ENCODE measurements around the gene RHBDL2. TPM values are rescaled to one million over a fixed set of nuclear protein-coding genes. Genes with fewer than 3 reads are reported as not detected.
"Not testable (repeated sequence)": the region's sequence is repeated elsewhere in the genome, so short reads cannot be mapped to it uniquely, and the experiment has no call there.

The RHBDL2 gene
- not detected for total RNA-seq

GRCh38 chr1:38941527-38942019, at the start of gene RHBDL2:
TSS of gene RHBDL2 (minus strand) at chr1:38941830. CDS start at chr1:38919212, 22,618 bp downstream.
- H3K27me3 Mint-ChIP-seq (ENCODE audit: low read depth) = no peaks in the 10 kb centered on the region
- ATAC-seq (no peak), DNase-seq (no peak)
- H3K4me3 Mint-ChIP-seq = no peak within 1 kb of the TSS
- no peaks in the 10 kb centered on the region for H3K9me3 Mint-ChIP-seq
- no peaks in the 10 kb centered on the region for H3K4me1 Mint-ChIP-seq (ENCODE audit: low read depth)
- no peaks in the 10 kb centered on the region for H3K36me3 Mint-ChIP-seq (ENCODE audit: insufficient read depth)

- H3K4me3 Mint-ChIP-seq = peak within 1 kb of the TSS; percentile 91
- no peaks in the 10 kb centered on the region for H3K27me3 Mint-ChIP-seq (ENCODE audit: low read depth)
- peaks cover 17% of the 10 kb centered on the region for H3K36me3 Mint-ChIP-seq (ENCODE audit: insufficient read depth)
- peaks cover 43% of the 10 kb centered on the region for H3K4me1 Mint-ChIP-seq (ENCODE audit: low read depth)
- ATAC-seq (peak; percentile 93 to 94), DNase-seq (peak; percentile 95)
- H3K9me3 Mint-ChIP-seq = no peaks in the 10 kb centered on the region
Observed at GRCh38 chr1:38990738-38991637, 49.4 kb upstream of the RHBDL2 start, which contains the start of gene AKIRIN1. TSS of gene AKIRIN1 (plus strand) at chr1:38991276. CDS start at chr1:38991381, 105 bp downstream.

GRCh38 chr1:38990386-38990737, 48.7 kb upstream of the RHBDL2 start:
- H3K9me3 Mint-ChIP-seq = no peaks in the 10 kb centered on the region
- ATAC-seq (peak in 1 of 2 donors; percentile 2), DNase-seq (no peak)
- peak overlapping the region; percentile 84 for H3K4me3 Mint-ChIP-seq
- peaks cover 16% of the 10 kb centered on the region for H3K36me3 Mint-ChIP-seq (ENCODE audit: insufficient read depth)
- peaks cover 37% of the 10 kb centered on the region for H3K4me1 Mint-ChIP-seq (ENCODE audit: low read depth)
- no peaks in the 10 kb centered on the region for H3K27me3 Mint-ChIP-seq (ENCODE audit: low read depth)

- H3K36me3 Mint-ChIP-seq (ENCODE audit: insufficient read depth) = peaks cover 13% of the 10 kb centered on the region
- peaks cover 33% of the 10 kb centered on the region for H3K4me1 Mint-ChIP-seq (ENCODE audit: low read depth)
- ATAC-seq (no peak), DNase-seq (no peak)
- peak overlapping the region; percentile 84 for H3K4me3 Mint-ChIP-seq
- no peaks in the 10 kb centered on the region for H3K9me3 Mint-ChIP-seq
- H3K27me3 Mint-ChIP-seq (ENCODE audit: low read depth) = no peaks in the 10 kb centered on the region
Observed at GRCh38 chr1:38989979-38990378, 48.3 kb upstream of the RHBDL2 start.

GRCh38 chr1:38979380-38979779, 37.8 kb upstream of the RHBDL2 start:
- not testable (repeated sequence) for DNase-seq; H3K4me3 Mint-ChIP-seq; H3K4me1 Mint-ChIP-seq (ENCODE audit: low read depth); H3K9me3 Mint-ChIP-seq; ATAC-seq; H3K27me3 Mint-ChIP-seq (ENCODE audit: low read depth); H3K36me3 Mint-ChIP-seq (ENCODE audit: insufficient read depth)

GRCh38 chr1:38978245-38978542, 36.6 kb upstream of the RHBDL2 start:
- H3K27me3 Mint-ChIP-seq (ENCODE audit: low read depth); H3K9me3 Mint-ChIP-seq; ATAC-seq; H3K4me3 Mint-ChIP-seq; H3K36me3 Mint-ChIP-seq (ENCODE audit: insufficient read depth); DNase-seq; H3K4me1 Mint-ChIP-seq (ENCODE audit: low read depth): not testable (repeated sequence)

GRCh38 chr1:38977399-38978244, 36.0 kb upstream of the RHBDL2 start:
- H3K9me3 Mint-ChIP-seq; H3K36me3 Mint-ChIP-seq (ENCODE audit: insufficient read depth); H3K4me1 Mint-ChIP-seq (ENCODE audit: low read depth); H3K27me3 Mint-ChIP-seq (ENCODE audit: low read depth): not testable (repeated sequence)
- DNase-seq = peak; percentile 46
- peak; percentile 30 to 82 for ATAC-seq
- peak overlapping the region; percentile 60 for H3K4me3 Mint-ChIP-seq

GRCh38 chr1:38973659-38974437, 32.2 kb upstream of the RHBDL2 start:
- H3K4me3 Mint-ChIP-seq = no peak overlapping the region
- H3K36me3 Mint-ChIP-seq (ENCODE audit: insufficient read depth) = no peaks in the 10 kb centered on the region
- DNase-seq = no peak
- peaks cover 4% of the 10 kb centered on the region for H3K9me3 Mint-ChIP-seq
- no peaks in the 10 kb centered on the region for H3K27me3 Mint-ChIP-seq (ENCODE audit: low read depth)
- no peak for ATAC-seq
- H3K4me1 Mint-ChIP-seq (ENCODE audit: low read depth) = peaks cover 9% of the 10 kb centered on the region

- not testable (repeated sequence) for H3K36me3 Mint-ChIP-seq (ENCODE audit: insufficient read depth); H3K4me3 Mint-ChIP-seq; H3K27me3 Mint-ChIP-seq (ENCODE audit: low read depth); DNase-seq; H3K4me1 Mint-ChIP-seq (ENCODE audit: low read depth); H3K9me3 Mint-ChIP-seq; ATAC-seq
Observed at GRCh38 chr1:38973145-38973544, 31.5 kb upstream of the RHBDL2 start.

GRCh38 chr1:38964140-38964548, 22.5 kb upstream of the RHBDL2 start:
- DNase-seq (no peak), ATAC-seq (peak in 1 of 2 donors; percentile 62)
- no peaks in the 10 kb centered on the region for H3K27me3 Mint-ChIP-seq (ENCODE audit: low read depth)

GRCh38 chr1:38962560-38962959, 20.9 kb upstream of the RHBDL2 start:
- ATAC-seq = no peak
- H3K4me3 Mint-ChIP-seq = no peak overlapping the region
- DNase-seq = no peak
- H3K4me1 Mint-ChIP-seq (ENCODE audit: low read depth) = peaks cover 11% of the 10 kb centered on the region
- no peaks in the 10 kb centered on the region for H3K36me3 Mint-ChIP-seq (ENCODE audit: insufficient read depth)
- no peaks in the 10 kb centered on the region for H3K27me3 Mint-ChIP-seq (ENCODE audit: low read depth)
- no peaks in the 10 kb centered on the region for H3K9me3 Mint-ChIP-seq

More at GRCh38 chr1:38964140-38964548, 22.5 kb upstream of the RHBDL2 start:
- Mint-ChIP-seq H3K4me3 (no peak overlapping the region), H3K4me1 (ENCODE audit: low read depth) (peaks cover 11% of the 10 kb centered on the region), H3K9me3 (no peaks in the 10 kb centered on the region), H3K36me3 (ENCODE audit: insufficient read depth) (no peaks in the 10 kb centered on the region)

- no peaks in the 10 kb centered on the region for H3K9me3 Mint-ChIP-seq
- no peak overlapping the region for H3K4me3 Mint-ChIP-seq
- H3K27me3 Mint-ChIP-seq (ENCODE audit: low read depth) = no peaks in the 10 kb centered on the region
- H3K36me3 Mint-ChIP-seq (ENCODE audit: insufficient read depth) = no peaks in the 10 kb centered on the region
- DNase-seq = no peak
- ATAC-seq = no peak
- peaks cover 11% of the 10 kb centered on the region for H3K4me1 Mint-ChIP-seq (ENCODE audit: low read depth)
Observed at GRCh38 chr1:38962113-38962512, 20.5 kb upstream of the RHBDL2 start.

- H3K9me3 Mint-ChIP-seq = no peaks in the 10 kb centered on the region
- DNase-seq = no peak
- no peaks in the 10 kb centered on the region for H3K27me3 Mint-ChIP-seq (ENCODE audit: low read depth)
- H3K4me3 Mint-ChIP-seq = no peak overlapping the region
- H3K36me3 Mint-ChIP-seq (ENCODE audit: insufficient read depth) = no peaks in the 10 kb centered on the region
- no peak for ATAC-seq
- H3K4me1 Mint-ChIP-seq (ENCODE audit: low read depth) = peaks cover 8% of the 10 kb centered on the region
Observed at GRCh38 chr1:38958967-38959366, 17.3 kb upstream of the RHBDL2 start.

GRCh38 chr1:38953433-38953860, 11.8 kb upstream of the RHBDL2 start:
- Mint-ChIP-seq H3K36me3 (ENCODE audit: insufficient read depth) (no peaks in the 10 kb centered on the region), H3K4me3 (no peak overlapping the region), H3K27me3 (ENCODE audit: low read depth) (no peaks in the 10 kb centered on the region), H3K9me3 (no peaks in the 10 kb centered on the region), H3K4me1 (ENCODE audit: low read depth) (peaks cover 5% of the 10 kb centered on the region)
- no peak for DNase-seq
- no peak for ATAC-seq
